IgD-negative memory B cell (primary cell): ENCODE data around the gene CHCHD3. TPM values are rescaled to one million over a fixed set of nuclear protein-coding genes. Genes with fewer than 3 reads are reported as not detected.

Experiments used
- H3K27ac Mint-ChIP-seq, 3 donors: one replicate each; pipeline ENCODE4 v1.8.0; 2020 to 2022; ENCODE audit warnings: mild to moderate bottlenecking in 3 of 3, mixed read lengths in 3 of 3, moderate library complexity in 1 of 3
- H3K27me3 Mint-ChIP-seq: one replicate; pipeline ENCODE4 v1.8.0; 2021; ENCODE audit warnings: mixed read lengths
- H3K36me3 Mint-ChIP-seq: one replicate; pipeline ENCODE4 v1.8.0; 2020; ENCODE audit warnings: mild to moderate bottlenecking, mixed read lengths
- H3K4me1 Mint-ChIP-seq, 3 donors: one replicate each; pipeline ENCODE4 v1.8.0; 2020 to 2022; ENCODE audit warnings: mixed read lengths in 3 of 3, mild to moderate bottlenecking in 1 of 3
- H3K4me3 Mint-ChIP-seq, 4 donors: one replicate each; pipeline ENCODE4 v1.8.0; 2020 to 2022; ENCODE audit warnings: mild to moderate bottlenecking in 4 of 4, mixed read lengths in 4 of 4, moderate library complexity in 3 of 4
- H3K9me3 Mint-ChIP-seq, 3 donors: one replicate each; pipeline ENCODE4 v1.8.0; 2020 to 2021; ENCODE audit warnings: mixed read lengths in 3 of 3, mild to moderate bottlenecking in 1 of 3
- polyA plus RNA-seq: library from polyadenylated mRNA; unstranded; fragments of 300-500 nt; fragmentation: Illumina TruSeq; gene quantifications from one replicate; pipeline ENCODE4 v1.2.3, GENCODE V29; 2021

CHCHD3 gene
- polyA plus RNA-seq, 1 donor from 2014 or later: 62.7 TPM

DNA sequence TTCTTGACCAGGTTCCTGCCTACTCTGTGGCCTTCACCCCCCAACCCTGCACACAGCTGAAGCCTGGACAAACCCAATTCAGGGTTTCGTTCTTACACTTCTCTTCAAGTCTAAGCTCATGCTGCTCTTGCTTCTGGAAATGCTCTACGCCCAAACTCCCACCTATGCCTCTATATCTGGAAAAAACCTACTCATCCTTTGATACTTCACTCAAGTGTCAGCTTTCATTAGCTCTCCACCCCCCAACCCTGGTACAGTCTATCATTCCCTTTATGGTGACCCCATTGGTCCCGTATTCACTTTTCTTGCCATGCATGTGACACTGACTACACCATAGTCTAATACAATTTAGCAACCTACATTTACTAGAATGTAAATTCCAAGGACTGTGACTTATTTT lies 284.7 kb downstream of the CHCHD3 start:
- no peaks in the 10 kb centered on the region for H3K27me3 Mint-ChIP-seq
- no peak overlapping the region for H3K4me3 Mint-ChIP-seq
- peaks cover 0 to 4% (median 2%) of the 10 kb centered on the region in 3 donors for H3K4me1 Mint-ChIP-seq
- no peaks in the 10 kb centered on the region for H3K9me3 Mint-ChIP-seq
- peaks cover 6% of the 10 kb centered on the region for H3K36me3 Mint-ChIP-seq
- H3K27ac Mint-ChIP-seq: no peak overlapping the region

DNA sequence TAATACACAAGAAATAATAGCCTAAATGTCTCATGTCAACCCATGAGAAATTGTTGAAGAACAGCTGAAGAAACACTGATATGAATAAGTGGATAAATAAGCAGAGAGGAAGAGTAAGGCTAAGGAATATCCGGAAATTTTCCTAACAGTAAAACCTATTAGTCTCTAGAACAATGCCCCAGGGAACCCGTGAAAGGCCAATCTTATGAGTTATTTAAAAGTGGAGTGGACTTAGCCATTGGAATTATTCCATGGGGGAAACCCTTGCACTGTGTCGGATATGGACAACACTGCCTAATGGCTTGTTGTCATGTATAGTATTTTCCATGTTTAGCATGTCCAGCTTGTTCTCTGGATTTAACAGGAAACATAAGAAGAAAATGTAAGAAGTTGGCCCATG lies 288.4 kb downstream of the CHCHD3 start:
- Mint-ChIP-seq H3K36me3 (peaks cover 7% of the 10 kb centered on the region), H3K4me1 (peaks cover 0 to 4% (median 0%) of the 10 kb centered on the region in 3 donors), H3K9me3 (no peaks in the 10 kb centered on the region), H3K27me3 (no peaks in the 10 kb centered on the region), H3K27ac (no peak overlapping the region), H3K4me3 (no peak overlapping the region)

DNA sequence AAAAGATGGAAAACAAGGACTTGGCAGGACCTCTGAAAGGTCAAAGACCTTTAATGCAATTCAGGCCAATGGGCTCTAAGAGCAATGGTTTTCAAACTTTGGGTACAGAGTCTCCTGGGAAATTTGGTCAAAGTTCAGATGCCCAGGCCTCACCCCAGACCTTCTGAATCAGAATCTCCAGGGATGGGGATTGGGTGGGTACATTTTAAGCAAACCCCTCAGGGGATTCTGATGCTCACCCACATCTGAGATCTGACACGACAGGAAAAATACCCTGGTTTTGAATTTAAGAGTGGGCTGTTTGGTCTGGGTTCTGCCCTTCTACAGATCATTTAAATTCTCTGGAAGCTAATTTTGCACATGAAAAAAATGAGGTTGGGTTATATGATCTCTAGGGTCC lies 290.9 kb downstream of the CHCHD3 start:
- peaks cover 0 to 4% (median 0%) of the 10 kb centered on the region in 3 donors for H3K4me1 Mint-ChIP-seq
- H3K27me3 Mint-ChIP-seq: no peaks in the 10 kb centered on the region
- no peak overlapping the region for H3K4me3 Mint-ChIP-seq
- H3K36me3 Mint-ChIP-seq: peaks cover 4% of the 10 kb centered on the region
- H3K27ac Mint-ChIP-seq: no peak overlapping the region
- H3K9me3 Mint-ChIP-seq: no peaks in the 10 kb centered on the region

DNA sequence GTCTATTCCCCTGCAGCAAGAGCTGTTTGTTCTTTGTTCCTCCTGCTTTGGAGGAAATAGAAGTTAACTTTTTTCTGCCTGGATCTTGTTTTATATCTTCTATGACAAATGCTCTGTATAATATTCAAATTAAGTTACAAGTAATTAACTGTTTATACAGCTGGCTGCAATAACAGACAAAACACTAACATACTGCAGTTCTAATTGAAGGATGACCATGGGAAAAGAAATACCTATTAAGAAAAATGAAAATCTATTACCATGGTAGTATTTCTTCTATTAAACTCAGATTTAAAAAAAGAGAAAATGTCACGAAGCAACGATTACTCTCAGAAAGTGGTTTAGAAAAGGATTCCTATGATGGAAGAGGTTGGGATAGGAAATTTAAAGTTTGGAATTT lies 291.8 kb downstream of the CHCHD3 start:
- no peak overlapping the region for H3K4me3 Mint-ChIP-seq
- H3K27ac Mint-ChIP-seq: no peak overlapping the region
- H3K36me3 Mint-ChIP-seq: peaks cover 3% of the 10 kb centered on the region
- no peaks in the 10 kb centered on the region for H3K27me3 Mint-ChIP-seq
- no peaks in the 10 kb centered on the region for H3K9me3 Mint-ChIP-seq
- H3K4me1 Mint-ChIP-seq: peaks cover 0 to 4% (median 0%) of the 10 kb centered on the region in 3 donors

DNA sequence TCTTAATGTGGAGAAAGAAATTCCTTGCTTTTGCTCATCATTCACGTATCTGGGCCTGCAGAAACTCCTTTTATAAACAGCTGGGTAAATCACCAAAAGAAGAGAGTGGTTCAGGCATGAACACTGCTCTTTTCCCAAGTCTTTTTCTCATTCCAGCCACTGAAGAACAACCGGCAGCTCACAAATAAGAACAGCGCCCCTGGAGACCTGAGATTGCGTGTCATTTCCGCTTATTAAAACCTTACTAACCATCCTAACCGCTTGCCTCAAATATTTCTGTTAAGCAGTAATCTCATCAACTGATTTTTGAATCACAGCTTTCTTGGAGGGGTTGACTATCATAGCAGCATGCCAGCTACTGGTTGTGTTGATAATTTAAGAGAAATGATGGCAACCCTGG lies 292.6 kb downstream of the CHCHD3 start:
- Mint-ChIP-seq H3K36me3 (peaks cover 7% of the 10 kb centered on the region), H3K9me3 (no peaks in the 10 kb centered on the region), H3K4me3 (no peak overlapping the region), H3K27ac (no peak overlapping the region), H3K4me1 (peaks cover 0 to 4% (median 0%) of the 10 kb centered on the region in 3 donors), H3K27me3 (no peaks in the 10 kb centered on the region)

DNA sequence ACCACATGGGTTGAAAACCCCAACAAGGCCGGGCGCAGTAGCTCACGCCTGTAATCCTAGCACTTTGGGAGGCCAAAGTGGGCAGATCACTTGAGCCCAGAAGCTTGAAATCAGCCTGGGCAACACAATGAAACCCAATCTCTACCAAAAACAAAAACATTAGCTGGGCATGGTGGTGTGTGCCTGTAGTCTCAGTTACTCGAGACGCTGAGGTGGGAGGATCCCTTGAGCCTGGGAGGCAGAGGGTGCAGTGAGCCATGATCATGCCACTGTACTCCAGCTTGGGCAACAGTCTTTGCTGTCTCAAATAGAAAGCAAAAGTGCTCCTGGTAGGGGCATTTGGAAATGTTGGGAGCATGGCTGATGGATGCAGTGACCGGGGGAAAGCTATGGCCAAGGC lies 296.0 kb downstream of the CHCHD3 start:
- no peaks in the 10 kb centered on the region for H3K27me3 Mint-ChIP-seq
- peaks cover 0 to 5% (median 0%) of the 10 kb centered on the region in 3 donors for H3K4me1 Mint-ChIP-seq
- H3K27ac Mint-ChIP-seq: no peak overlapping the region
- no peaks in the 10 kb centered on the region for H3K9me3 Mint-ChIP-seq
- peaks cover 9% of the 10 kb centered on the region for H3K36me3 Mint-ChIP-seq
- H3K4me3 Mint-ChIP-seq: no peak overlapping the region

DNA sequence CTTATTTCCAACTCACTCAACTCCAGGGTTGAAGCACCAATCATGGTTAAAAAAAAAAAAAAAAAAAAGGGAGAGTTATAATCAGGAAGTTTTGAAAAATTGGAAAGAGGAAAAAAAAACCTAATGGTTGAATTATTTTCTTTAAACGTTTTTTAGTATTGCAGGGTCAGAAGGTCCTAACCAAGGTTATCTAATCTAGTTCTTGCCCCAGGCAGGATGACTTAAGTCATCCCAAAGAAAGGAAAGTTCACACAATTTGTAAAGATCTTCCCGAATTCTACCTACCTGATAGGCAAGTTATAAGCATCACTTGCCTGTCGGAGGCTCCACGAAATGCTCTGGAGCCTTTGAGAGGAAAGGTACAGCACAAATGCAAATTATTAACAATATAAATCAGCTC lies 297.5 kb downstream of the CHCHD3 start:
- Mint-ChIP-seq H3K9me3 (no peaks in the 10 kb centered on the region), H3K36me3 (peaks cover 8% of the 10 kb centered on the region), H3K4me1 (peaks cover 0 to 2% (median 0%) of the 10 kb centered on the region in 3 donors), H3K27me3 (no peaks in the 10 kb centered on the region), H3K27ac (no peak overlapping the region), H3K4me3 (no peak overlapping the region)

DNA sequence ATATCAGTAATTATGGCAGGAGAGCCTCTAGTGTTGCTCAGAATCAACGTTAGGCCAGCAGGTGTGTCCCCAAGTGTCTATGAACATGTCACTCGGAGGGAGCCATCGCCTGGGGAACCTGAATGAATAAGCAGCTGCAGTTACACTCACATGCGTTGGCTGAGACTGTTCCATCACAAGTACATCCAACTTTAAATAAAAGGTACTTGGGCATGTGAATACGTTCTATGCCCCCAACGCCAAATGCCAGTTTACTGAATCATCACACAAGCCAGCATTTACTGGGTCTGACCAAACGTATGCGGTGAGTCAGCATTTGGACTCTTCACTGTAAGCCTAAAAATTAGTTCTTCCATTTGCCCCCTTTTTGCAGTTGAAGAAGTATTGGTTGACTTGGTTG lies 298.1 kb downstream of the CHCHD3 start:
- Mint-ChIP-seq H3K4me1 (peaks cover 0 to 2% (median 0%) of the 10 kb centered on the region in 3 donors), H3K9me3 (no peaks in the 10 kb centered on the region), H3K36me3 (peaks cover 8% of the 10 kb centered on the region), H3K4me3 (no peak overlapping the region), H3K27me3 (no peaks in the 10 kb centered on the region), H3K27ac (no peak overlapping the region)

DNA sequence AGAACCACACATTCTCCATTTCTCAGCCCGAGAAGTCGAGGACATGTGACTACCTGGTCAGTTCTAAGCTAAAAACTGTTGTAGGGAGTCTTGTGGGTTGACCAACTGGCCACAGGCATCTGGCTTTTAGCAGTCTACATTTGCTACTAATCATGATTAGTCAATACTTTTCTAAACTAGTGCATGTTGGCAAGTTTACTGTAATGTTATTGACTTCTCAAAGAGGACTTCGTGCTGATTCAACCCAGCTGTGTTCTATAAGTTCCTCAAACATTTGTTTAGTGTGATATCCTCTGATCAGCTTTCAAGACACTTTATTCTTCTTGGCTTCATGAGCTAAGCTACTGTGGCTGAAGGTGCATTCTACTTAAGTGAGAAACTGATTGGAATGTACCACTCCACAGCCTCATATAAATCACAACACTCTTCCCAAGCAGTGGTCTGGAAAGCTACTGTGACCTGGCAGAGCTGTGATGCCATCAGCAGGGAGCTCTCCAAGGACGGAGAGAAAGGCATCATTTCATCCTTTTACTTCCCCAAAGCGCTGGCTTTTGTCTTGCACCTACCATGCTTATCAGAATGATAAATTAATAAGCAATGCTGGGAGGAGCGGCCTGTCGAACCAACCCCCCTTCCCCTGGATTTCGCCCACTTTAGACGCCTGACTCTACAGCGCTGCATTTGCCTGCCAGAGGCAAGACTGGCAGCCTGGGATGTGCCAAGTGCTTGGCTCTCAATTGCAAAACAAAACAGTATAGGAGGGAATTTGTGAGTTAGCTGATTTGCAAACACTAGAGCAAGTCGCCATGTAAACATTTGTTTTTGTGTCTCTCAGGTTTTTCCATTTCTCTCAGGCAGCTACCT lies 298.9 kb downstream of the CHCHD3 start:
- Mint-ChIP-seq H3K4me3 (no peak overlapping the region), H3K9me3 (no peaks in the 10 kb centered on the region), H3K27me3 (no peaks in the 10 kb centered on the region), H3K36me3 (peaks cover 8% of the 10 kb centered on the region), H3K27ac (no peak overlapping the region), H3K4me1 (peaks cover 0 to 3% (median 2%) of the 10 kb centered on the region in 3 donors)

DNA sequence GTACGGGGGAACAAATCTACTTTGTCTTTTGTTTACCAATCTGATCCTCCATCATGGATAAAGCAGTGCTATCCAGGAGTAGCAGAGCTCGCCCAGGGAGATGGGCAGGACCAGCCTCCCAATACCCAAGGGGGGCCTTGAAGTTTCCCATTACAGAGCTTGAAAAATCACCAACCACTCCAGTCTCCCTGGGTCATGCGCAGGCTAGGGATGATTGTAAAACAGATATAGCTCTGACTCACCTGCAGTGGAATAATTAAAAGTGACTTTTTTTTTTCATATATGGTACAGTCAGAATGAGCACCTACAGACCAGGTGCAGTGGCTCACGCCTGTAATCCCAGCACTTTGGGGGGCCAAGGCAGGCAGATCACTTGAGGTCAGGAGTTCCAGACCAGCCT lies 301.1 kb downstream of the CHCHD3 start:
- Mint-ChIP-seq H3K27me3 (peaks cover 2% of the 10 kb centered on the region), H3K9me3 (peaks cover 0 to 2% (median 0%) of the 10 kb centered on the region in 3 donors), H3K27ac (peak overlapping the region in 1 of 3 donors; percentile 6), H3K4me3 (no peak overlapping the region), H3K4me1 (peaks cover 0 to 7% (median 5%) of the 10 kb centered on the region in 3 donors), H3K36me3 (peaks cover 8% of the 10 kb centered on the region)

DNA sequence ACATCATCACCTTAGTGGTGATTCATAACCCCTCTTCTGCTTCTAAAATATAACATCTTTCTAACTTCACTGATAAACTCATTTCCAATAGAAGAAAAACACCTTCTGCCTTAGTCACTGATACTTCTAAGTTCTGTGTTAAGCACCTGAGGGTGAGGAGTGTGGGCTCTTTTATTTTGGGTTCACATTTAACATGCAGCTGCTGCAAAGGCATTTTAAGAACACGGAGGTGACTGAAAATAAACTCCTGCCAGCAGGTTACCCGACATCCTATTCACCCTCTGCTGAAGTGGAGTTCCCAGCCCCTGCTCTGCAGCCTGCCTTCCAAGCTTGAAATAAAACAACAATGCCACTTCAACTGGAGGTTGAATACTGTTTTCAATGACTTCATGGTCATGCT lies 302.7 kb downstream of the CHCHD3 start:
- H3K4me3 Mint-ChIP-seq: no peak overlapping the region
- peak overlapping the region in 1 of 3 donors; percentile 1 for H3K27ac Mint-ChIP-seq
- H3K36me3 Mint-ChIP-seq: peaks cover 4% of the 10 kb centered on the region
- peaks cover 0 to 2% (median 0%) of the 10 kb centered on the region in 3 donors for H3K9me3 Mint-ChIP-seq
- peaks cover 0 to 7% (median 5%) of the 10 kb centered on the region in 3 donors for H3K4me1 Mint-ChIP-seq
- H3K27me3 Mint-ChIP-seq: peaks cover 2% of the 10 kb centered on the region

DNA sequence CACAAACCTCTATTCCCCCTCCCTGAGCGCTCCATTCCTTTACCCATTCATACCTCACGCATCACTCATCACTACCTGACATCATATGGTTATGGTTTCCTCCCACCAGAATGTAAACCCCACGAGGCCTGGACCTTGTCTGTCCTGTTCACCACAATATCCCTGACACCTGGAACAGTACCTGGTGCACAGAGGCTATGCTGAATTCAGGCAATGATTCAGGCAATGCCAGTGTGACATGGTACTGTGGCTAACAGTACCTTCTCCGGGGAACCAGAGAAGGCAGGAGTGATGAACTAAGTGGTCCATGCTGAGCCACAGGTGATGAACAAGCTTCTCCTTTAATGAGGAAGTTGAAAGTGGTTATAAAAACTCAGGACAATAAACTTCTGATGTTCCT lies 303.1 kb downstream of the CHCHD3 start:
- Mint-ChIP-seq H3K27me3 (peaks cover 3% of the 10 kb centered on the region), H3K4me1 (peaks cover 0 to 7% (median 5%) of the 10 kb centered on the region in 3 donors), H3K4me3 (no peak overlapping the region), H3K36me3 (peaks cover 4% of the 10 kb centered on the region), H3K9me3 (peaks cover 0 to 2% (median 0%) of the 10 kb centered on the region in 3 donors), H3K27ac (peak overlapping the region in 1 of 3 donors; percentile 1)

DNA sequence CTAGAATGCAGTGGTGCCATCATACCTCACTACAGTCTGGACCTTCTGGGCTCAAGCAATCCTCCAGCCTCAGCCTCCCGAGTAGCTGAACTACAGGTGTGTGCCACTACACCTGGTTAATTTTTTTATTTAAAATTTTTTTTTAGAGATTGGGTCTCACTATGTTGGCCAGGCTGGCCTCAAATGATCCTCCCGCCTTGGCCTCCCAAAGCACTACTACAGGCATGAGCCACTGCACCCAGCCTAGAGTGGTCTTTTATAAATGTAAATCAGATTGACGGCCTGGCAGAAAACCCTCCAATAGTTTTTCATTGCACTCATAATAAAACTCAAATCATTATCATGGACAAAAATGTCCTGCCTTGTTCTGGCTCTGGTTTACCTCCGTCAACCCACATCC lies 303.9 kb downstream of the CHCHD3 start:
- Mint-ChIP-seq H3K36me3 (peaks cover 3% of the 10 kb centered on the region), H3K27me3 (peaks cover 4% of the 10 kb centered on the region), H3K27ac (peak overlapping the region in 2 of 3 donors; percentile 24 to 67), H3K4me1 (peaks cover 0 to 7% (median 5%) of the 10 kb centered on the region in 3 donors), H3K4me3 (no peak overlapping the region), H3K9me3 (peaks cover 0 to 2% (median 0%) of the 10 kb centered on the region in 3 donors)

DNA sequence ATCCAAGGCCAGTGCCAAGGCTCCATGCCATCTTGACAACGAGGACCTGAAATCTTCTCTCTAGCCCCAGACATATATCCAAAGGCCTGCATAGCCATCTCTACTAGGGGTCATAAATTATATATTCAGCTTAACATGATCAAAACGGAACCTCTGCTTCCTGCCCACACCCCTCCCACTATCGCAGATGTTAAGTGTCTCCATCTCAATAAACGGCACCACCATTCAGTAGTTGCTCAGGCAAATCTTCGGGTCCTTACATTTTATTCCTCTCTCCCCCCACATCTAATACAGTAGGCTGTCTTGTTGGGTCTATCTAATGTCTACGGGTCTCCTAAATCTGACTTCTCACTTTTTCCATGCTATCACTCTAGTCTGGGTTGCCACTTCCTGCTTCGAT lies 304.5 kb downstream of the CHCHD3 start:
- Mint-ChIP-seq H3K36me3 (peaks cover 2% of the 10 kb centered on the region), H3K27ac (no peak overlapping the region), H3K27me3 (peaks cover 4% of the 10 kb centered on the region), H3K9me3 (peaks cover 0 to 2% (median 0%) of the 10 kb centered on the region in 3 donors), H3K4me3 (no peak overlapping the region), H3K4me1 (peaks cover 0 to 7% (median 5%) of the 10 kb centered on the region in 3 donors)

DNA sequence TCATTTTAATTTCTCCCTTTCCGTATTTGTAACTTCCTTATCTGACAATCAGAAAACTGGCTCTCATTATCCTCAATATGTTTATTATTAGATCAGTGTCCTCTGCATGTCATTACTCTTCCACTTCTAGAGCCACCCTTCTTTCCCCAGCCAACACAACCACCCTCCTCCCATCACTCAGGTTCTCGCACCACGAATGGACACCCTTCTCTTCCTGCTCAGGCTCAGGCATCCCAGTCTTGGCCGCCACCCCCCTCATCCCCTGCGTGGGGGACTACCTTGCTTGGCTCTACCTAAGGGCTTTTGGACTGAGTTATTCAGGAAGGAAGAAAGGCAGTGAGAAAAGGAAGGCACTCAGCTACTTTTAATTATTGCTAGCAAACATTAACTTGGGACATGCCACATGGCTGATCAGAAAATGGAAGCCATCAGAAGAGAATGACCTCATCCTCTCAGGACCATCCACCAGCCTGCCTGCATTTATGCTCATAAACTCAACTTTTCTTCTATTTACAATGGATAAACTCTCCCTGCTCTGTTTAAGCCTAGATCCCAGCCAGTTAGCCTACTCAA lies 305.8 kb downstream of the CHCHD3 start:
- H3K4me3 Mint-ChIP-seq: no peak overlapping the region
- peaks cover 0 to 2% (median 0%) of the 10 kb centered on the region in 3 donors for H3K9me3 Mint-ChIP-seq
- H3K27ac Mint-ChIP-seq: peak overlapping the region in 1 of 3 donors; percentile 3
- no peaks in the 10 kb centered on the region for H3K36me3 Mint-ChIP-seq
- peaks cover 0 to 13% (median 2%) of the 10 kb centered on the region in 3 donors for H3K4me1 Mint-ChIP-seq
- H3K27me3 Mint-ChIP-seq: peaks cover 4% of the 10 kb centered on the region
